Non-pigmented ciliary epithelial cell (primary cell): ENCODE measurements around the gene NECAB3.

ENCODE experiments used
- DNase-seq: peaks from one replicate; pipeline ENCODE4 v3.0.0-alpha.2; 2010; ENCODE audit warnings: low read depth

Gene NECAB3

GRCh38 chr20:33609504-33609903 lies 64.7 kb downstream of the NECAB3 start:
- DNase-seq, result no peak
